ENCODE data around the gene SP5. TPM values are rescaled to one million over a fixed set of nuclear protein-coding genes. Genes with fewer than 3 reads are reported as not detected.

The SP5 gene
- total and polyA plus RNA-seq, 2 donors (not counting 3 experiments of a cell fraction or from before 2014, with no cell fraction given): not detected

DNA sequence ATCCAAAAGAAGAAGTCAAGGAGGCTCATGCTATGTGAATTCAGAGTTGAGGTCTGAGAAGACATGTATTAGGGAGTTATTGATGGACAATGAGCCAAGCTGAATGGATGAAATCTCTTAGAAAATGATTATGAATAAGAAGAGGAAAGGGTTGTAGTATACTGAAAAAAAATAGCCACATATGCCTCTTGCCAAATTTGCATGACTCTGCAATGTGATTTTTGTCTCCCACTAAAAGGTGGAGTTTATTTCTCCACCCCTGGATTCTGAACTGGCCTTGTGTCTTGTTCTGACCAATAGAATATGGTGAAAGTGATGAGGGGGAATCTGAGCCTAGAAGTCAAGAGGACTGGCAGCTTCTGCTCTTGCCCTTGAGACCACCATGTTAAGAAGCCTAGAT is 46.4 kb downstream of the SP5 start:
- dilution Hi-C loops (cut with MboI; ENCODE audit: extremely low pct_ligation_motif_present, low sequenced_read_pairs): no loop called here
- ChIA-PET POLR2A (no interaction called here), CTCF (no interaction called here)
- no TSS peak for BruUV-seq (replicated peaks)
- FAIRE-seq: no peak
- Histone ChIP-seq H3K9me3 (replicated peaks; ENCODE audit: control insufficient read depth, insufficient read depth, low read length) (no peaks in the 10 kb centered on the region), H3K9me1 (replicated peaks; ENCODE audit: control insufficient read depth, extremely low read depth, insufficient read depth, low read length) (no peaks in the 10 kb centered on the region), H3K4me2 (ENCODE audit: insufficient read depth, low read length) (no peak overlapping the region), H3K4me3 (replicated peaks in 1 of 3; ENCODE audit: insufficient read depth in 1 of 3, low read depth in 1 of 3, low read length in 3 of 3) (no peak overlapping the region), H3K36me3 (ENCODE audit: control insufficient read depth in 2 of 2, extremely low read depth in 1 of 2, insufficient read depth in 2 of 2, low read length in 2 of 2) (no peaks in the 10 kb centered on the region), H3K4me1 (ENCODE audit: control insufficient read depth, extremely low read depth, insufficient read depth, low read length) (no peaks in the 10 kb centered on the region), H3K9ac (replicated peaks; ENCODE audit: extremely low read depth, insufficient read depth, low read length) (no peak overlapping the region), H3K27me3 (ENCODE audit: control insufficient read depth in 2 of 2, insufficient read depth in 2 of 2, low read length in 2 of 2) (peaks cover 0 to 7% of the 10 kb centered on the region in 2 experiments), H3K79me2 (ENCODE audit: control insufficient read depth, insufficient read depth, low read length) (no peaks in the 10 kb centered on the region), H4K20me1 (replicated peaks; ENCODE audit: control insufficient read depth, extremely low read depth, insufficient read depth, low read length) (no peaks in the 10 kb centered on the region), H2AFZ (ENCODE audit: low read depth, low read length) (no peak overlapping the region), H3K27ac (ENCODE audit: insufficient read depth, low read depth, low read length) (no peak overlapping the region)
- no peak for DNase-seq (ENCODE audit: low read depth, low spot score)
- TF ChIP-seq FOS (IDR thresholded peaks at IDR 0.05; ENCODE audit: borderline replicate concordance, insufficient read depth, low read length) (no peak), GATA2 (IDR thresholded peaks at IDR 0.05; ENCODE audit: insufficient read depth, insufficient read length, low read depth, low read length) (no peak), POLR2A (IDR thresholded peaks at IDR 0.05; ENCODE audit: low read depth, low read length) (no peak)
- intact Hi-C loops (cut with micrococcal nuclease): no loop called here

DNA sequence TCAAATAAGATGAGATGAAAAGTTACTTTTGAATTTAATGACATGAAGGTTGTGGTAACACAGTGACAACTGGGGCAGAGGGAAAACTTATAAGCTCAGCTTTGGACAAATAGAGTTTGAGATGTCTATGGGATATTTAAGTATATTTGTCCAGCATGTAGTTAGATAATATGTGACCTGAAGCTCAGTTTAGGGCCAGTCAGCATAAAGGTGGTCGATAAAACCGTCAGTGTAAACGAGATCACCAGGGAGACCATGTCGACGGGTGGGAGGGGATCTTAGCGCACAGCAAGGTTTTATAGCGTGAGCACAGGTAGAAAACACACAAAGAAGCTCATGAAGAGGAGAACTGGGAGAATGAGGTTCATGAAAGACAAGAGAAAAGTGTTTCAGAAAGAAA is 47.6 kb downstream of the SP5 start:
- intact Hi-C loops (cut with micrococcal nuclease): no loop called here

More for the DNA sequence above, 47.6 kb downstream of the SP5 start:
- H3K4me3 ChIP-seq (replicated peaks in 1 of 3; ENCODE audit: insufficient read depth in 1 of 3, low read depth in 1 of 3, low read length in 3 of 3): no peak overlapping the region
- H3K36me3 ChIP-seq (ENCODE audit: control insufficient read depth in 2 of 2, extremely low read depth in 1 of 2, insufficient read depth in 2 of 2, low read length in 2 of 2): no peaks in the 10 kb centered on the region
- dilution Hi-C loops (cut with MboI; ENCODE audit: extremely low pct_ligation_motif_present, low sequenced_read_pairs): no loop called here
- H3K27ac ChIP-seq (ENCODE audit: insufficient read depth, low read depth, low read length): no peak overlapping the region
- H4K20me1 ChIP-seq (replicated peaks; ENCODE audit: control insufficient read depth, extremely low read depth, insufficient read depth, low read length): no peaks in the 10 kb centered on the region
- TF ChIP-seq, protein P1, sequence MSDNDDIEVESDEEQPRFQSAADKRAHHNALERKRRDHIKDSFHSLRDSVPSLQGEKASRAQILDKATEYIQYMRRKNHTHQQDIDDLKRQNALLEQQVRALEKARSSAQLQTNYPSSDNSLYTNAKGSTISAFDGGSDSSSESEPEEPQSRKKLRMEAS (IDR thresholded peaks at IDR 0.05; ENCODE audit: insufficient read depth, insufficient read length): no peak
- no peak for TF ChIP-seq GATA2 (IDR thresholded peaks at IDR 0.05; ENCODE audit: insufficient read depth, insufficient read length, low read depth, low read length)
- no peak for TF ChIP-seq POLR2AphosphoS5 (IDR thresholded peaks at IDR 0.05; ENCODE audit: insufficient read depth, low read depth, low read length)
- TF ChIP-seq, protein P2, sequence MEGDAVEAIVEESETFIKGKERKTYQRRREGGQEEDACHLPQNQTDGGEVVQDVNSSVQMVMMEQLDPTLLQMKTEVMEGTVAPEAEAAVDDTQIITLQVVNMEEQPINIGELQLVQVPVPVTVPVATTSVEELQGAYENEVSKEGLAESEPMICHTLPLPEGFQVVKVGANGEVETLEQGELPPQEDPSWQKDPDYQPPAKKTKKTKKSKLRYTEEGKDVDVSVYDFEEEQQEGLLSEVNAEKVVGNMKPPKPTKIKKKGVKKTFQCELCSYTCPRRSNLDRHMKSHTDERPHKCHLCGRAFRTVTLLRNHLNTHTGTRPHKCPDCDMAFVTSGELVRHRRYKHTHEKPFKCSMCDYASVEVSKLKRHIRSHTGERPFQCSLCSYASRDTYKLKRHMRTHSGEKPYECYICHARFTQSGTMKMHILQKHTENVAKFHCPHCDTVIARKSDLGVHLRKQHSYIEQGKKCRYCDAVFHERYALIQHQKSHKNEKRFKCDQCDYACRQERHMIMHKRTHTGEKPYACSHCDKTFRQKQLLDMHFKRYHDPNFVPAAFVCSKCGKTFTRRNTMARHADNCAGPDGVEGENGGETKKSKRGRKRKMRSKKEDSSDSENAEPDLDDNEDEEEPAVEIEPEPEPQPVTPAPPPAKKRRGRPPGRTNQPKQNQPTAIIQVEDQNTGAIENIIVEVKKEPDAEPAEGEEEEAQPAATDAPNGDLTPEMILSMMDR (IDR thresholded peaks at IDR 0.05; ENCODE audit: extremely low read depth in 1 of 2, insufficient read depth in 1 of 2, low read depth in 1 of 2, low read length in 2 of 2): no peak
- TF ChIP-seq JUN (IDR thresholded peaks at IDR 0.05; ENCODE audit: borderline replicate concordance, insufficient read depth, insufficient read length, low read depth): no peak
- TF ChIP-seq EZH2 (IDR thresholded peaks at IDR 0.05; ENCODE audit: borderline replicate concordance, low read depth, low read length, severe bottlenecking): no peak
- TF ChIP-seq FOS (IDR thresholded peaks at IDR 0.05; ENCODE audit: borderline replicate concordance, insufficient read depth, low read length): no peak
- no peak for TF ChIP-seq POLR2A (IDR thresholded peaks at IDR 0.05; ENCODE audit: low read depth, low read length)
- TF ChIP-seq MYC (IDR thresholded peaks at IDR 0.05; ENCODE audit: low read depth, low read length): no peak
- no peak overlapping the region for H3K9ac ChIP-seq (replicated peaks; ENCODE audit: extremely low read depth, insufficient read depth, low read length)
- no peak for DNase-seq (ENCODE audit: low read depth, low spot score)
- ChIA-PET CTCF (interaction anchor here (0.6 to 1.3 kb wide), 3 partner anchors 10 to 47 kb away, joined by 3 to 4 read pairs (median 3); no protein-coding TSS in a partner anchor), POLR2A (no interaction called here)
- no peak for FAIRE-seq
- no peaks in the 10 kb centered on the region for H3K4me1 ChIP-seq (ENCODE audit: control insufficient read depth, extremely low read depth, insufficient read depth, low read length)
- H3K4me2 ChIP-seq (ENCODE audit: insufficient read depth, low read length): no peak overlapping the region
- peaks cover 0 to 11% of the 10 kb centered on the region in 2 experiments for H3K27me3 ChIP-seq (ENCODE audit: control insufficient read depth in 2 of 2, insufficient read depth in 2 of 2, low read length in 2 of 2)
- no peaks in the 10 kb centered on the region for H3K79me2 ChIP-seq (ENCODE audit: control insufficient read depth, insufficient read depth, low read length)
- H3K9me1 ChIP-seq (replicated peaks; ENCODE audit: control insufficient read depth, extremely low read depth, insufficient read depth, low read length): no peaks in the 10 kb centered on the region
- no TSS peak for BruUV-seq (replicated peaks)
- H2AFZ ChIP-seq (ENCODE audit: low read depth, low read length): no peak overlapping the region
- H3K9me3 ChIP-seq (replicated peaks; ENCODE audit: control insufficient read depth, insufficient read depth, low read length): no peaks in the 10 kb centered on the region

Measured in endothelial cell of umbilical vein (primary cell).